NCI-H345 treated with DMSO at 0.1 percent for 48 hours (cell line): ENCODE measurements around the gene MED14.

Experiments used
- DNase-seq: peaks from one replicate; lab custom pipeline; 2025; ENCODE audit not compliant: unreplicated experiment; lab: John Stamatoyannopoulos, UW

The MED14 gene

GRCh38 chrX:40615976-40616375 is 119.4 kb downstream of the MED14 start:
- DNase-seq, result no peak

GRCh38 chrX:40612511-40612910 is 122.8 kb downstream of the MED14 start:
- DNase-seq, result no peak

DNA sequence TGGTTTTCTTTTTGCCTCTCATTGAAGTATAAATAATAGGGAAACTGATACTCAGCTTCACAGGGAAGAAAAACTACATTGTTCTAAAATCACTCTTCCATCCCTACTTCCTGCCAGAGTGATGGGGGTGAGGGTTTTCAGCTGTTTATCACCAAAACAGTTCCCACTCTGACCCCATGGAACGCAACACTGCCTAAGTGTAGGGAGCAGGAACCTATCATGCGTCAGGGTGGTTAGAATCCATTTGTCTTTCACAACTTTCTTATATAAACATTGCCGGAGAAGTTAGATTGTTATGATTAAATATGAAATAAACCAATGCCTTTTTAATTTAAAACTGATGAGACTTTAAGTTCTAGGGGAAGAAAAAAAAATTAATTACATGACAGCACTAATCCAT is 128.0 kb downstream of the MED14 start:
- DNase-seq, result no peak

DNA sequence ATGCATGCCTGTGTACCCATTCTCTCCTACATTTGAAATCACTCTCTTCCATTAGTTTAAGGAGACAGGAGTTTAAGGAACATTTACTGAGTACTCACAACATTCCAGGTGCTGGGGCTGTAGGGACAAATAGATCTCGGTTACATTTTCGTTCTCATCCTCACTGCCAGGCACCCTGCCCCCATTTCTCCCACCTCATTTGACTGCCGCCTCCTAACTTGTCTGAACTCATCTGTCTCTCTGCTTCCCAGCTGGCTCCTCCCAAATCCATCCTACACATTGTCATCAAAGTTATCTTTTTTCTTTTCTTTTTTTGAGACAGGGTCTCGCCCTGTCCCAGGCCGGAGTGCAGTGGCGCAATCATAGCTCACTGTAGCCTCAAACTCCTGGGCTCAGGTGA is 131.9 kb downstream of the MED14 start:
- DNase-seq, result no peak
